Measurements from ENCODE around the gene CNIH3. TPM values are rescaled to one million over a fixed set of nuclear protein-coding genes. Genes with fewer than 3 reads are reported as not detected.

Gene CNIH3
- total RNA-seq, 1 experiment from 2014 or later: 3.7 TPM

DNA sequence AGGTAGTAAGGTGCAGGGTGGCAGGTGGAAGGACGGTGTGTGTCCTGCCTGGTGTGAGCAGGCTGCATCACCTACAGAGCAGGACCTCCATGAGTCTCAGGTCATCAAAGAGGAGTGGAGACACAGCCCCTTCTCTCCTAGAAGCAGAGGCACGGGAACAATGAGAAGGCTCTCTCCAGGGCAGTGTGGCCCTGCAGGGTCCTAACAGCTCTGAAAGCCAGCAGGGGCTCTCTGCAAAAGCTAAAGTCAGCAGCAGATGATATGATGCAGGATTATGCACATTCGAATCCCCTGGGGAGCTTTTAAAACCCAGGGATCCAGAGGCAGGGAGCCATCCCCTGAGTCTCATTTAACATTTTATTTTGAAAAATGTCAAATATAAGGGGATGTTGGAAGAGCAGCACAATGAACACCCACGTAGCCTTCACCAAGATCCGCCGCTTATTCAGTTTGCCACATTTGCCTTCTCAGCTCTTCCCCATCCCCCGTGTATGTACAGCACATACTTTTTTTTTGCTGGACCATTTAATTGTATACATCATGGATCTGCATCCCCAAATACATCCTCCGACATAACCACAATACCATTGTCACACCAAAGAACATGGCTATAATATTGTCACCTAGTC is 88.1 kb downstream of the CNIH3 start:
- intact Hi-C loops (cut with micrococcal nuclease; ENCODE audit: unreplicated experiment): no loop called here
- no peak for ATAC-seq
- POLR2A ChIA-PET: no interaction called here

DNA sequence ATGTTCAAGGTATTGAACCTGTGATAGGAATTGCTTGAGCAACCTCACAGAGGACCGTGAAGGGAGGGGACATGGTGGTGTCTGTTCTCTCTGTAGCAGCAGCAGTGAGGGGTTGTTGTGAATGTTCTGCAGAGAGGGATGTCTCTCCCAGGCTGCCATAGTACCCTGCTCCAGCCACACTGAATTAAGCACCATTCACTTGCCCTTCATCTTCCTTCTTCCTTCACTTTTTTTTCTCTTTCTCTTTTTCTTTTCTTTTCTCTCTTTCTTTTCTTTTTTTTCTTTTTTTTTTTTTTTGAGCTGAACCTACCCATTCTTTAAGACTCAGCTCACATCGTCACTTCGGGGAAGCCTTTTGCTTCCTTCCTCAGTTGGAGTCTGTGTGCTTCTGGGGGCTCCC is 89.5 kb downstream of the CNIH3 start:
- Histone ChIP-seq H3K4me3 (ENCODE audit: low read depth in 2 of 2, low read length in 2 of 2) (no peak overlapping the region), H3K36me3 (ENCODE audit: control insufficient read depth, insufficient read depth, low read length) (no peaks in the 10 kb centered on the region), H3K9me3 (ENCODE audit: control insufficient read depth, insufficient read depth, low read depth, low read length) (no peaks in the 10 kb centered on the region), H3K27ac (ENCODE audit: low read length) (no peak overlapping the region), H3K4me1 (ENCODE audit: control insufficient read depth, insufficient read depth, low read length) (no peaks in the 10 kb centered on the region), H3K27me3 (ENCODE audit: control insufficient read depth, insufficient read depth, low read length) (no peaks in the 10 kb centered on the region)
- BruUV-seq (replicated peaks): no TSS peak
- intact Hi-C loops (cut with micrococcal nuclease; ENCODE audit: unreplicated experiment) (loop anchor here (5.0 kb wide), 1 partner anchor 147 kb away; no protein-coding TSS in a partner anchor), in situ Hi-C loops (cut with HindIII; ENCODE audit: low pct_unique_long_range_greater_than_20kb, low sequenced_read_pairs) (no loop called here)
- TF ChIP-seq SIN3A (IDR thresholded peaks at IDR 0.05; ENCODE audit: borderline replicate concordance, insufficient read depth, low read depth, low read length) (no peak), POLR2AphosphoS5 (IDR thresholded peaks at IDR 0.05; ENCODE audit: low read depth, low read length) (no peak), TCF7L2 (IDR thresholded peaks at IDR 0.05; ENCODE audit: low read depth, low read length) (no peak)
- TF ChIP-seq, protein P1, sequence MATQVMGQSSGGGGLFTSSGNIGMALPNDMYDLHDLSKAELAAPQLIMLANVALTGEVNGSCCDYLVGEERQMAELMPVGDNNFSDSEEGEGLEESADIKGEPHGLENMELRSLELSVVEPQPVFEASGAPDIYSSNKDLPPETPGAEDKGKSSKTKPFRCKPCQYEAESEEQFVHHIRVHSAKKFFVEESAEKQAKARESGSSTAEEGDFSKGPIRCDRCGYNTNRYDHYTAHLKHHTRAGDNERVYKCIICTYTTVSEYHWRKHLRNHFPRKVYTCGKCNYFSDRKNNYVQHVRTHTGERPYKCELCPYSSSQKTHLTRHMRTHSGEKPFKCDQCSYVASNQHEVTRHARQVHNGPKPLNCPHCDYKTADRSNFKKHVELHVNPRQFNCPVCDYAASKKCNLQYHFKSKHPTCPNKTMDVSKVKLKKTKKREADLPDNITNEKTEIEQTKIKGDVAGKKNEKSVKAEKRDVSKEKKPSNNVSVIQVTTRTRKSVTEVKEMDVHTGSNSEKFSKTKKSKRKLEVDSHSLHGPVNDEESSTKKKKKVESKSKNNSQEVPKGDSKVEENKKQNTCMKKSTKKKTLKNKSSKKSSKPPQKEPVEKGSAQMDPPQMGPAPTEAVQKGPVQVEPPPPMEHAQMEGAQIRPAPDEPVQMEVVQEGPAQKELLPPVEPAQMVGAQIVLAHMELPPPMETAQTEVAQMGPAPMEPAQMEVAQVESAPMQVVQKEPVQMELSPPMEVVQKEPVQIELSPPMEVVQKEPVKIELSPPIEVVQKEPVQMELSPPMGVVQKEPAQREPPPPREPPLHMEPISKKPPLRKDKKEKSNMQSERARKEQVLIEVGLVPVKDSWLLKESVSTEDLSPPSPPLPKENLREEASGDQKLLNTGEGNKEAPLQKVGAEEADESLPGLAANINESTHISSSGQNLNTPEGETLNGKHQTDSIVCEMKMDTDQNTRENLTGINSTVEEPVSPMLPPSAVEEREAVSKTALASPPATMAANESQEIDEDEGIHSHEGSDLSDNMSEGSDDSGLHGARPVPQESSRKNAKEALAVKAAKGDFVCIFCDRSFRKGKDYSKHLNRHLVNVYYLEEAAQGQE (IDR thresholded peaks at IDR 0.05; ENCODE audit: insufficient read depth in 1 of 2, low read depth in 2 of 2, low read length in 1 of 2): no peak
- TF ChIP-seq, protein P2, sequence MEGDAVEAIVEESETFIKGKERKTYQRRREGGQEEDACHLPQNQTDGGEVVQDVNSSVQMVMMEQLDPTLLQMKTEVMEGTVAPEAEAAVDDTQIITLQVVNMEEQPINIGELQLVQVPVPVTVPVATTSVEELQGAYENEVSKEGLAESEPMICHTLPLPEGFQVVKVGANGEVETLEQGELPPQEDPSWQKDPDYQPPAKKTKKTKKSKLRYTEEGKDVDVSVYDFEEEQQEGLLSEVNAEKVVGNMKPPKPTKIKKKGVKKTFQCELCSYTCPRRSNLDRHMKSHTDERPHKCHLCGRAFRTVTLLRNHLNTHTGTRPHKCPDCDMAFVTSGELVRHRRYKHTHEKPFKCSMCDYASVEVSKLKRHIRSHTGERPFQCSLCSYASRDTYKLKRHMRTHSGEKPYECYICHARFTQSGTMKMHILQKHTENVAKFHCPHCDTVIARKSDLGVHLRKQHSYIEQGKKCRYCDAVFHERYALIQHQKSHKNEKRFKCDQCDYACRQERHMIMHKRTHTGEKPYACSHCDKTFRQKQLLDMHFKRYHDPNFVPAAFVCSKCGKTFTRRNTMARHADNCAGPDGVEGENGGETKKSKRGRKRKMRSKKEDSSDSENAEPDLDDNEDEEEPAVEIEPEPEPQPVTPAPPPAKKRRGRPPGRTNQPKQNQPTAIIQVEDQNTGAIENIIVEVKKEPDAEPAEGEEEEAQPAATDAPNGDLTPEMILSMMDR (IDR thresholded peaks at IDR 0.05): no peak
- DNase-seq (ENCODE audit: low read depth, low spot score) (no peak), ATAC-seq (no peak)
- ChIA-PET POLR2A (interaction anchor here (0.6 kb wide), 1 partner anchor 379 kb away, joined by 8 read pairs; no protein-coding TSS in a partner anchor), CTCF (interaction anchor here (0.6 to 0.7 kb wide), 3 partner anchors 47 to 197 kb away, joined by 3 to 4 read pairs (median 4); no protein-coding TSS in a partner anchor)

More for the DNA sequence above, 88.1 kb downstream of the CNIH3 start:
- DNase-seq (ENCODE audit: low read depth, low spot score): no peak
- no TSS peak for BruUV-seq (replicated peaks)
- Histone ChIP-seq H3K27ac (ENCODE audit: low read length) (no peak overlapping the region), H3K9me3 (ENCODE audit: control insufficient read depth, insufficient read depth, low read depth, low read length) (no peaks in the 10 kb centered on the region), H3K27me3 (ENCODE audit: control insufficient read depth, insufficient read depth, low read length) (no peaks in the 10 kb centered on the region), H3K4me1 (ENCODE audit: control insufficient read depth, insufficient read depth, low read length) (no peaks in the 10 kb centered on the region), H3K4me3 (ENCODE audit: low read depth in 2 of 2, low read length in 2 of 2) (no peak overlapping the region), H3K36me3 (ENCODE audit: control insufficient read depth, insufficient read depth, low read length) (no peaks in the 10 kb centered on the region)
- TF ChIP-seq, protein P1 (IDR thresholded peaks at IDR 0.05; ENCODE audit: insufficient read depth in 1 of 2, low read depth in 2 of 2, low read length in 1 of 2): no peak
- TF ChIP-seq POLR2AphosphoS5 (IDR thresholded peaks at IDR 0.05; ENCODE audit: low read depth, low read length) (no peak), TCF7L2 (IDR thresholded peaks at IDR 0.05; ENCODE audit: low read depth, low read length) (no peak), SIN3A (IDR thresholded peaks at IDR 0.05; ENCODE audit: borderline replicate concordance, insufficient read depth, low read depth, low read length) (no peak)
- TF ChIP-seq, protein P2 (IDR thresholded peaks at IDR 0.05): no peak
- in situ Hi-C loops (cut with HindIII; ENCODE audit: low pct_unique_long_range_greater_than_20kb, low sequenced_read_pairs): no loop called here
- CTCF ChIA-PET: no interaction called here
